Colonic mucosa (tissue), 4 donors: ENCODE results near the gene PDHX. TPM values are rescaled to one million over a fixed set of nuclear protein-coding genes. Genes with fewer than 3 reads are reported as not detected.

Experiments used
- DNase-seq: peaks from one replicate; pipeline ENCODE4 v3.0.0-alpha.2; 2020
- H3K27ac ChIP-seq: fragments of 200-600 bp; one replicate; pipeline ENCODE4 v1.8.0; 2021
- H3K27me3 ChIP-seq: fragments of 200-600 bp; one replicate; pipeline ENCODE4 v1.8.0; 2021
- H3K36me3 ChIP-seq: fragments of 200-600 bp; one replicate; pipeline ENCODE4 v1.8.0; 2021
- H3K4me1 ChIP-seq: fragments of 200-600 bp; one replicate; pipeline ENCODE4 v1.8.0; 2021; ENCODE audit warnings: mild to moderate bottlenecking
- H3K4me3 ChIP-seq: fragments of 200-600 bp; one replicate; pipeline ENCODE4 v1.8.0; 2021
- H3K9ac ChIP-seq, 2 donors: one replicate each; pipeline ENCODE4 v1.7.0; 2013; ENCODE audit warnings: control low read depth in 2 of 2, low read depth in 2 of 2, low read length in 2 of 2
- H3K9me3 ChIP-seq: fragments of 200-600 bp; one replicate; pipeline ENCODE4 v1.8.0; 2021
- intact Hi-C: fragments of 100-400 bp; cut with DNase I; formaldehyde crosslinking; loops from one replicate; pipeline ENCODE4 v1.14.1; 2022
- total RNA-seq, 2 donors: library from RNA; stranded (reverse); fragmentation: NEBNext Ultra II Directional in 1 of 2; extraction: Animal tissue kit (Norgen Biotek cat#: 25700) in 1 of 2; gene quantifications; one replicate each; pipeline ENCODE4 v1.2.1, GENCODE V29; 2021
- TF ChIP-seq, protein P1 (sequence below): fragments of 200-600 bp; IDR thresholded peaks from one replicate; pipeline ENCODE4 v1.8.0; 2022; ENCODE audit warnings: antibody characterized with exemption, mild to moderate bottlenecking
- donor health status: healthy.
- donor health status: DM: no; HTN: no; CAD: no.
- donor health status: DM: no; HTN: no; CAD: no.

The PDHX gene
- total RNA-seq, 2 donors from 2014 or later: 55.2 to 57.2 TPM

DNA sequence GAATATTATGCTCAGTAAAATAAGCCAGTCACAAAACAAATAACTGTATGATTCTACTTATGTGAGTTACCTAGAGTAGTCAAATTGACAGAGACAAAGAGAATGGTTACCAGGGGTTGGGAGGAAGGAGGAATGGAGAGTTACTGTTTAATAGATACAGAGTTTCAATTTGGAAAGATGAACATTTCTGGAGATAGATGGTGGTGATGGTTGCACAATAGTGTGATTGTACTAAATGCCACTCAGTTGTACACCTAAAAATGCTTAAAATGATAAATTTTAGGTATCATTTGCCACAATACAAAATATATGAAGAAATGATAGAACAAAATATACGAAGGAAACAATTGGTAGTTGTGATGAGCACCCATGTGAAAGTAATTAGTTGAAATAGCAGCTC lies 43.4 kb downstream of the PDHX start:
- Histone ChIP-seq H3K36me3 (no peaks in the 10 kb centered on the region), H3K27me3 (no peaks in the 10 kb centered on the region), H3K9me3 (no peaks in the 10 kb centered on the region), H3K27ac (no peak overlapping the region), H3K4me3 (no peak overlapping the region), H3K9ac (no peak overlapping the region), H3K4me1 (no peaks in the 10 kb centered on the region)
- no peak for DNase-seq
- TF ChIP-seq, protein P1, sequence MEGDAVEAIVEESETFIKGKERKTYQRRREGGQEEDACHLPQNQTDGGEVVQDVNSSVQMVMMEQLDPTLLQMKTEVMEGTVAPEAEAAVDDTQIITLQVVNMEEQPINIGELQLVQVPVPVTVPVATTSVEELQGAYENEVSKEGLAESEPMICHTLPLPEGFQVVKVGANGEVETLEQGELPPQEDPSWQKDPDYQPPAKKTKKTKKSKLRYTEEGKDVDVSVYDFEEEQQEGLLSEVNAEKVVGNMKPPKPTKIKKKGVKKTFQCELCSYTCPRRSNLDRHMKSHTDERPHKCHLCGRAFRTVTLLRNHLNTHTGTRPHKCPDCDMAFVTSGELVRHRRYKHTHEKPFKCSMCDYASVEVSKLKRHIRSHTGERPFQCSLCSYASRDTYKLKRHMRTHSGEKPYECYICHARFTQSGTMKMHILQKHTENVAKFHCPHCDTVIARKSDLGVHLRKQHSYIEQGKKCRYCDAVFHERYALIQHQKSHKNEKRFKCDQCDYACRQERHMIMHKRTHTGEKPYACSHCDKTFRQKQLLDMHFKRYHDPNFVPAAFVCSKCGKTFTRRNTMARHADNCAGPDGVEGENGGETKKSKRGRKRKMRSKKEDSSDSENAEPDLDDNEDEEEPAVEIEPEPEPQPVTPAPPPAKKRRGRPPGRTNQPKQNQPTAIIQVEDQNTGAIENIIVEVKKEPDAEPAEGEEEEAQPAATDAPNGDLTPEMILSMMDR: no peak
- intact Hi-C loops: no loop called here

DNA sequence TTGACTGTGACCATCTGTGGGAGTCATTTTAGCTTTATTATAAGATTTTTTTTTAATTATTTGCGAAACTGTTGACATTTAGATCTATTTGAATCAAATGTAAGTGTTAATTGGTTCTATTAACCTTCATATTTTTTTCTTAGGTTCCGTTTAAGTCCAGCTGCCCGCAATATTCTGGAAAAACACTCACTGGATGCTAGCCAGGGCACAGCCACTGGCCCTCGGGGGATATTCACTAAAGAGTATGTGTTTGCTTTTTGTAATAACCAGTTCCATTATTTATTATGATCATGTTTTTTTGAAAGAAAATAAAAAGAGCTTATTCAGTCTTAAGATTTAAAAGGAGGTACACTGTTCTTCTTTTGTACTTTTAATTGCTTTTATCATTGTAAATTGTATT lies 43.9 kb downstream of the PDHX start:
- Histone ChIP-seq H3K9ac (no peak overlapping the region), H3K4me3 (no peak overlapping the region), H3K36me3 (no peaks in the 10 kb centered on the region), H3K27ac (no peak overlapping the region), H3K27me3 (no peaks in the 10 kb centered on the region), H3K9me3 (no peaks in the 10 kb centered on the region), H3K4me1 (no peaks in the 10 kb centered on the region)
- intact Hi-C loops: no loop called here
- TF ChIP-seq, protein P1: no peak
- DNase-seq: no peak

DNA sequence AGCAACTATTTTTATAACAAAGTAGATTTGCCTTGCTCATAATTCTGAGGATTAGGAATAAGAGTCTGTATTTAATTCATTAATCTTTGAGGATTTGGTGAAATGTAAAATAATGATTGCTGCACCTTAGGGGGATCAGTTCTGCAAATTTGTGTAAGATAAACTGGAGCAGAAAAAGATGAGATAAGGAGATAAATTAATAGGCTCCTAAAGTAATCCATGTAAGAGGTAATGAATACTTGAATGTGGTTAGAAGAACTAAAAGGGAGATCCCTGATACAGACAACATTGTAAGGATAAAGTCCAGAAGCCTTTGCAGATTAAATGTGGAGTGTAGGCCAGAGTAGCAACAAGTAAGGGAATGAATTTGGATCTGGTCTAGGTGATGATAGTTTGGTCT lies 45.6 kb downstream of the PDHX start:
- Histone ChIP-seq H3K9me3 (no peaks in the 10 kb centered on the region), H3K4me3 (no peak overlapping the region), H3K4me1 (no peaks in the 10 kb centered on the region), H3K27ac (no peak overlapping the region), H3K9ac (no peak overlapping the region), H3K36me3 (no peaks in the 10 kb centered on the region), H3K27me3 (no peaks in the 10 kb centered on the region)
- no peak for DNase-seq
- TF ChIP-seq, protein P1: no peak
- intact Hi-C loops: no loop called here

DNA sequence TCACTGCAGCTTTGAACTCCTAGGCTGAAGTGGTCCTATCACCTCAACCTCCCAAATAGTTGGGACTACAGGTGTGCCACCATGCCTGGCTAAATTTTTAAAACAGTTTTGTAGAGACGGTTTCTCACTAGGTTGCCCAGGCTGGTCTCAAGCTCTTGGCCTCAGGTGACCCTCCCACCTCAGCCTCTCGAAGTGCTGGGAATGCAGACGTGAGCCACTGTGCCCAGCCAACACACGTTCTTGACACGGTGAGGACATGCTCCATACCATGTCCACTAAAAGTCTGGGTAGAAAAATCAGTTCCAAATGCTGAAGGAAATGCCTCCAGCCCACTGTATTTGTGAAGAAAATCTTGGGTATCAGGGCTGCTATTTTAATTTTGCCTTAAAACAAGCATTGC lies 46.9 kb downstream of the PDHX start:
- TF ChIP-seq, protein P1: no peak
- no peak for DNase-seq
- no peaks in the 10 kb centered on the region for H3K4me1 ChIP-seq
- no peaks in the 10 kb centered on the region for H3K9me3 ChIP-seq
- no peaks in the 10 kb centered on the region for H3K36me3 ChIP-seq
- no peak overlapping the region for H3K27ac ChIP-seq
- H3K9ac ChIP-seq: no peak overlapping the region
- intact Hi-C loops: no loop called here
- no peaks in the 10 kb centered on the region for H3K27me3 ChIP-seq
- H3K4me3 ChIP-seq: no peak overlapping the region

DNA sequence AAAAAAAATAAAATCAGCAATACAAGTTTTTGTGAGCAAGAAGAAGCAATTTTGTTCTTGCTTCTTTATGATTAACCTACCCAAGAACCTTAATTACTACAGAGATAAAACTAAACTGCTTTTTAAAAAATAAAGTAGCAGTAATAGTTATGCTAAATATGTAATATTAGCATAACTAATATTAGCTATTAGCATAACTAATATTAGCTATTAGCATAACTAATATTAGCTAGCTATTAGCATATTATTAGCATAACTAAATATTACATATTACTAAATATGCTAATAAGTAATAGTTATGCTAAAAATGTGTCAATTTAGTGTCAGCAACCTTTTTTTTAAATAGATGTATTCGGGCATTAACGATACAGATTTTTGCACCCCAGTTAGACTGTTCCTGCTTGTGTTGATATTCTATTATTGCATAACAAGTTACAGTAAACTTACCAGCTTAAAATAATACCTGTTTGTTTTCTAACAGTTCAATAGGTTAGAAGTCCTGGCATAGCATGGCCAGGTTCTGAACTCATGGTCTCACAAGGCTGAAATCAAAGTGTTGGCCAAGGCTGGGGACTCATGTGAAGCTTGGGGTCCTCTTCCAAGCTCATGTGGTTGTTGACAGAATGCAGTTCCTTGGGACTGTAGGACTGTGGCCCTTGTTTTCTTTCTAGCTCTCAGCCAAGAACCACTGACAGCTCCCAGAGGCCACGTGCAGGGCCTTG lies 48.4 kb downstream of the PDHX start:
- TF ChIP-seq, protein P1: no peak
- no peak for DNase-seq

More for the DNA sequence above, 48.4 kb downstream of the PDHX start:
- no peaks in the 10 kb centered on the region for H3K9me3 ChIP-seq
- no peaks in the 10 kb centered on the region for H3K27me3 ChIP-seq
- no peak overlapping the region for H3K4me3 ChIP-seq
- no peaks in the 10 kb centered on the region for H3K36me3 ChIP-seq
- intact Hi-C loops: no loop called here
- no peak overlapping the region for H3K9ac ChIP-seq
- H3K4me1 ChIP-seq: no peaks in the 10 kb centered on the region
- H3K27ac ChIP-seq: no peak overlapping the region
